GM12801 (cell line): ENCODE results near the gene IPCEF1.

Experiments
- CTCF ChIP-seq: IDR thresholded peaks from one replicate; pipeline ENCODE4 v1.5.1; 2011; ENCODE audit warnings: control low read depth; ENCODE audit not compliant: insufficient read length; ENCODE audit errors: extremely low read depth

IPCEF1 gene

GRCh38 chr6:154331750-154332149, 24.9 kb downstream of the IPCEF1 start:
- TF ChIP-seq CTCF = no peak

- TF ChIP-seq CTCF = no peak
Observed at GRCh38 chr6:154329350-154330170, 27.0 kb downstream of the IPCEF1 start.

GRCh38 chr6:154325142-154325541, 31.5 kb downstream of the IPCEF1 start:
- TF ChIP-seq CTCF = no peak

- no peak for TF ChIP-seq CTCF
Observed at GRCh38 chr6:154320181-154320580, 36.4 kb downstream of the IPCEF1 start.

- no peak for TF ChIP-seq CTCF
Observed at GRCh38 chr6:154319231-154319858, 37.3 kb downstream of the IPCEF1 start.

DNA sequence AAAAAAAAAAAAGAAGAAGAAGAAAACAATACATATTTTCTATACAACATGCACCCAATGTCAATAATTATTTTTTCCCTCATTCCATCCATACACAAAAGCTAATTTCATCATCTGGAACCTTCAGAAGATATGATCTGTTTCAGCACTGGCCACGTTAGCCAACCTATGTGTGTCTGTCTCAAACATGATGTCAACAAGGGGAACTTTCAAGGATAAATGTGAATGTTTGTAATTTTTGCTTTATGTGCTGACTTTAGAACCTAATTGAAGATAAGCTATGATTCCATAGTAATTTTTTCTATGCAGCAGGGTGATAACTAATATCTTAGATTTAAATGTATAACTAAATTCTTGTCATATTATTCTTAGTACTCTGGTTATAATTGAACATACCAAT, 37.9 kb downstream of the IPCEF1 start:
- TF ChIP-seq CTCF = no peak

DNA sequence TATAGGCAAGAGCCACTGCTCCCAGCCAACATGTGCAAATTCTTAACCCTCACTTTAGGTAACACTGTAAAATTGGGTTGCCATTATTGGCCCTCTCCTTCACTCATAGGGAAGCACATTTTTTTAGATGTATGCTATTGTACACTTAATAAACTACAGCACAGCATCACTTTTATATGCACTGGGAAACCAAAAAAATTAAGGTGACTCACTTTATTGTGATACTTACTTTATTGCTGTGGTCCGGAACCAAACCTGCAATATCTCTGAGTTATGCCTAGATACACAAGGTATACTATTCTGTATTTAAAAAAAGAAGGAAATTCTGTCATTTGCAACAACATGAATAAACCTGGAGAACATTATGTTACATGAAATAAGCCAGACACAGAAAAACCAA, 40.5 kb downstream of the IPCEF1 start:
- TF ChIP-seq CTCF = no peak
